Gastrocnemius medialis (tissue), 4 donors: ENCODE measurements around the gene NHLRC3.

Experiments used
- CTCF ChIP-seq, 5 experiments: fragments of 450-650 bp in 3 of 5; fragments of 200-600 bp in 2 of 5; sonication (generic) in 2 of 5; IDR thresholded peaks in 4 of 5; conservative IDR thresholded peaks in 1 of 5; 1 replicate in 4 of 5; 2 replicates in 1 of 5; pipeline ENCODE4 v1.5.1; 2016 to 2019; ENCODE audit warnings: antibody characterized with exemption in 5 of 5, mild to moderate bottlenecking in 3 of 5, moderate library complexity in 3 of 5
- POLR2A ChIP-seq, 2 donors: fragments of 450-650 bp; IDR thresholded peaks; one replicate each; pipeline ENCODE4 v1.6.1; 2017; ENCODE audit warnings: antibody characterized with exemption in 2 of 2, mild to moderate bottlenecking in 2 of 2, moderate library complexity in 2 of 2

GRCh38 chr13:39052944-39053343 lies 14.7 kb downstream of the NHLRC3 start:
- TF ChIP-seq CTCF (IDR thresholded peaks at IDR 0.05 in 4 of 5, conservative IDR thresholded peaks at IDR 0.05 in 1 of 5) (no peak), POLR2A (IDR thresholded peaks at IDR 0.05) (no peak)
